CD1c-positive myeloid dendritic cell (primary cell): ENCODE results near the gene OSTF1.
A peak's percentile ranks its signal among the peaks of the same experiment; 100 is the strongest.

Experiments used
- DNase-seq: peaks from one replicate; pipeline ENCODE4 v3.0.0-alpha.2; 2016; ENCODE audit errors: extremely low spot score

OSTF1 gene

DNA sequence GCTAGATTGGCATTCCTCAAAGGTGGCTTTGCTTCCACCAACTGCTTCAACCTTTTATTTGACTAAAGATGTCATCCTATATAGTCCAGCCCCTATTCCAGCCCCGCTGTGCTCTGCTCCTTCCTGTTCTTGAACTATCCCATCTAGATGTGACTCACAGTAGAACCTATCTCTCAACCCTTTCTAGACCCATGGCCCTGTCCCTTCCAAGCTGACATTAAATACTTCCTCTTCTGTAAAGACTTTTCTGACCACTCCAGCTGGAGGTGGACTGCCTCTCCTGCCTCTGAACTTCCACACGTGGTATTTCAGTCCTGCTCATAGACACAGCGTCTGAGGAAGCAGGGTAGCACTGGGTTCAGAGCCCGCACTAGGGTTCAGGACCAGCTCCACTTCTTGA lies 32.4 kb downstream of the OSTF1 start:
- DNase-seq, result peak; percentile 64

DNA sequence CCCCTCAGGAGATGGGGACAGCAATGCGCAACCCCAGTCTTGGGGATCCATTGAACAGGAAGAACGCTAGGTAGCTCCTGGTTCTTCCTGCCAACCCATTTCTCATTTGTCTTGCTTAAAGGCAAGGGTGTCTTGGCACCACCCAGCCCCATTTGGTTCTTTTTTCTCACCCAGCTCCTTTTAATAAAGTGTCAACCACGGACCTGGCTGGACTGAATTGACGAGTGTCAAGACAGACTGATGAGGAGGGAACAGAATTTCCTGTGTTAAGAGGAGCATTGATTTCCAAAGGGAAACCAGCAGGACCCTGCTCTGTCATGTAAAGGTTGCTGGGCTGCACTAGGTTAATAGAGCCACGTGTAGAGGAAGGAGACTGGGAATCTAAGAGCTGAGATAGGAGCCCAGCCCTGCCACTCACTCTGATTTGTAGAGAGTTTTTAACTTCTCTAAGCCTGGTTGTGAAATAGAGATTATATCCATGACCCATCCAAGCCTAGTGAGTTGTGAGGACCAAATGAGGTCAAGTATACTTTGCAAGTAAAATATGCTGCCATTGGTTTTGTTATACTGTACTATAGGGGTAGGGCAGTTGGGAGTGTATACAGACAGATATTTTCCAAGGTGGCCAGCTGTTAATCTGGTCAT lies 33.7 kb downstream of the OSTF1 start:
- no peak for DNase-seq

DNA sequence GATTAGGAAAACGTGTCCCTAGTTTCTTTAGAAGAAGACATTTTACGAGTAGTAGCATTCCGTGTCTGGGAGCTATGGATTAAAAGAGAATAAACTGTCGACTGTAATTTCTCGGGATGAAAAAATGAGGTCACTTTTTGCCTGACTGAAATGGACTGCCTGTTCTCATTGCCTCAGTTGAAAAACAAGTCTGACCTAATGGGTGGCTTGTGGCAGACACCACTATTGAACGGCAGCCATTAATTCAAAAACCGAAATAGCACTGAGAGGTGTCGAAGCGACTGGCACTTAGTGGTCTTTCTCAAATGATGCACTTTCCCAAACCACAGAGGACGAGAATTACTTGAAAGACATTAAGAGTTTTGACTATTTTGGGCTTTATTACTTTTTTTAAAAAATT lies 35.4 kb downstream of the OSTF1 start:
- DNase-seq, result no peak

DNA sequence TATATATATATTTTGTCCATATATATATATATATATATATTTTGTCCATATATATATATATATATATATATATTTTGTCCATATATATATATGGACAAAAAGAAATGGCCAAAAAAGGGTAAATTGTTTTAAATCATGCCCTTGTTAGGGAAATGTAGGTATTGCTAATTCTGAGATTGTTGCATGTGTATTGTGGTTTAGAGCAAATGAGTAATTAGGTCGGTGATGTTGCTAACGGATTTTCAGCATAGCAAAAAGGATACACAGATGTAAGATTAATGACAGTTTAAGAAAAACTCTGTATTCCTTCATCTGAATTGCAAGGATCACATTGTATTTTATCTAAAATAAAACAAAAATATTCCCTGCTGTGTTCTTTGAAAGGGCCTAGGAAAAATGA lies 40.2 kb downstream of the OSTF1 start:
- no peak for DNase-seq

DNA sequence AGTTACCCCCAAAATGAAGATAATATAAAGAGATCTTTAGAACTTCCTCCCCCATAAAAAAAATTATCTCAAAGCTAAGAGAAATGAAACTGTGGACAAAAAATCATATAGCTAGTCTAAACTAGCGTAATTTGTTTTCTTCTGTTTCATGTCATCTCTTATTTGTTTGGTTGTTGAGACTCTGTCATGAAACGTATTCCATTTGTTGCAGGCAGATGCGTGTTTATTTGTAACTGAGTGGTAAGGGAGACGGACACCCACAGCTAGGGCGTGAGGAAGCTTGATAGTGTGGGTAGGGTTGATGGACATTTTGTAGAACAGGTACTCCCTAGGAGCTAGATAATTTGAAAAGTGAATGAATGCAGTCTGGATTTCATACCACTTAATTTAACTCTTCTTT lies 41.9 kb downstream of the OSTF1 start:
- no peak for DNase-seq

DNA sequence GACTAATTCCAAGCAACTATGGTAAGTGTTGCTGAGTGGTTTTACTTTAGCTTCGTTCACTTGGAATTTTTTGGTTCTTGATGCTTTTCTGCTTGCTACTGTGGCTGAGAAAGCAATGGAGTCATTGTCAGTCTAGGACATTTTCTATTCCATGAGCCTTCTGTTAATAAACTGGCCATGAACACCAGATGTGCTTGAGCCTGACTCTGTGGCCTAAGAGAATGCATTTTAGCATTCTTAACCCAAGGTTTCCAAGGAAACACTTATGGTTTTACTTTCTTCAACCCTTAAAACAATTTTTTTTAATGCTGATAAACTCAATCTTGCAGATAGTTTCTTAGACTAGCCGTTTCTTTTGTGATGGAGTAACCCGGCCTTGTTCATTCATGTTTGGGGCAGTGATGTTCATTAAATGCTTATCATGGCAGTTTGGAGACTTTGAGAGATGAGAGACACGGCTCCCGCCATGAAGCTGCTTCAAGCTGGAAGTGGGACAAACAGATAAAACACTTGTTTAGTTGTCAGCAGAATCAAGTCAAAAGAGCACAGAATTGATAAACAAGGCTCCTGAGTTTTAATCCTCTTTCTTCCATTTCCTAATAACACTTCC lies 42.4 kb downstream of the OSTF1 start:
- DNase-seq, result no peak

DNA sequence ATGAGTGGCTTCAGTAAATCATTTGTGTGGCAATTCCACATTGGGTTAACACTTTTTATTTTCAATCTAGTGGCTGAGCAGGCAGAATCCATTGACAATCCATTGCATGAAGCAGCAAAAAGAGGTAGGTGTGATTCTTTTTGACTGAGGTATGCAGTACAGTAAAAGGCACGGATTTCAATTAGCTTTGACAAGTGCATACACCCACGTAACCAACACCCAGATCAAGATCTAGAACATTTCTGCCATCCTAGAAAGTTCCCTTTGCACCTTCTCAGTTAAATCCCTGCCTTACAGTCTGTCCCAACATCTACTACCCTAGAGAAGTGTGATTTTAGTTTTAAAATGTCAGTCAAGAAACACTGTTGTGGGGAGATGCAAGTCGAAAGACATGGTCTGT lies 43.4 kb downstream of the OSTF1 start:
- DNase-seq, result no peak

DNA sequence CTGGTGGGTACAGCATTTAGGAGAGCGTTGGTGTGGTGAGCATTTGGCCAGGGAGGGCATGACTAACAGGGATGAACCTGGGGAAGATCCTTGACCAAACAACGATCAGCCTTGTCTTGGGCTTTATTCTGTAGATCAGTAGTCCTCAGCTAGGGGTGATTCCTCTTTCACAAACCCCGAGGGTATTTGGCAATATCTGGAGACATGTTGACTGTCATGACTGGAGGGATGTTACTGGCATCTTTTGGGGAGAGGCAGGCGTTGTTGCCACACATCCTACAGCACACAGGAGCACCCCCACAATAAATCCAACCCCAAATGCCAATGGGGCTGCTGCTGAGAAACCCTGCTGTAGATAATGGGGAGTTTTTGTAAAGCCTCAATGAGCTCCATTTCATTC lies 43.9 kb downstream of the OSTF1 start:
- DNase-seq, result no peak

DNA sequence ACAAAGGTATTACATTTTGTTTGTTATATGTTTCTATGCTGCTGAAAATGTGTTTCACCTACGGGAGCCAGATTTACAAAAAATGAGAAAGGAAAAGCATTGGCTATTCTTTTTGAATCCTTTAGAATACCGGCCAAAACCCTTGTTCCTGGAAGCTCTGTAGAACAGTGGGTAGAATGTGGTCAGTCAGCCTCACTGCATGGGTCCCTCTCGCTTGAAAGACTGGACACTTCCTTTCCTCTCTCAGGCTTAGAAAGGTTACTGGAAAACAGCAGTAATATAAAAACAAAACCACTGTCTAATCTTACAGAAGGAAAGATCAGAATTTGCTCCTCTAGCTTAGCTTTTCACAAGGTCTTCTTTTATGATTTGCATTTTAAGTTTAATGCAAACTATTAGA lies 45.1 kb downstream of the OSTF1 start:
- DNase-seq, result no peak

DNA sequence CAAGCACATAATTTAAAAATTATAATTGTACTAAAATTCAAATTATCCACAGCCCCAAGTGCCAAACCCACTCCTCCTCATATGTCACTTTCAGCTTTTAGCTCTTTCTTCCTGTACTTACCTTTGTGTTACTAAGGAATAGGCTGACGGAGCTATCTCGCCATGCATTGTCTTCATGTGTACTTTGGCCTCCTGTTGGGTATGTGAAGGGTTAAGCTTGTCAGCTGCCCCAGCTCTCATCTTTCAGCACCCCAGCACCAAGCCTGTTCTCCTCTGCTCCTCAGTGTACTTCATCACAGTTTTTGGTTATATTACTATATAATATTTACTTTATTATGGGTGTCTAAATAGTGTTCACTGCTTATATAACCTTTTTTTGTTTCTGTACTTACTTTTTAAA lies 46.2 kb downstream of the OSTF1 start:
- DNase-seq, result no peak

DNA sequence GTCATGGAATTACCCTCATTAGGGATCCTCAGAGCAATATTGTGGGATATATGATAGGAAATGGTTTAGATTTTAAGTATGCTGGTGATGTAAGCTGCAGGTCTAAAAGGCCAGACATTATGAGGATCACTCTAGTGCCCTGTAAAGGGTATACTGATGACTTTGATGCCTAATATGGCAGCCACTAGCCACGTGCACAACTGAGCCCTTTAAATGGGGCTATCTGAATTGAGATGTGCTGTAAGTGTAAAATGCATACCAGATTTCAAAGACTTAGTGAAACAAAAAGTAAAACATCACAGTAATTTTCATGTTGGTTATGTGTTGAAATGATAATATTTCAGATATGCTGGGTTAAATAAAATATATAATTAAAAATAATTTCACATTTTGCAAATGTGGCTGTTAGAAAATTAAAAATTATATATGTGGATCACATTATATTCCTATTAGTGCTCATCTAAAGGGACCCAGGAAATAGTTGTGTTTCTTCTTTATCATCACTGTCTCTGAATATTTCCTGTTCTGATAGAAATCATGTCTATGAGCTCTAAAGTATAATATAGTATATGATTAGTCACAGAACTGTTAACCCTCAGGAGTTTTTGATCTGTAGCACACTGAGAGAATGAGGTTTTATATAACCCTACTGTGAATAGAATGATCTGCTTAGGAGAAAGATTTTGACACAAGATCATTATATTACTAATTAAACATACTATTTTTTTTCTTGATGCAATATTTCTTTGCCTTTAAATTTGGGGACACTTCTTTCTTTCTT lies 50.1 kb downstream of the OSTF1 start:
- DNase-seq, result no peak

DNA sequence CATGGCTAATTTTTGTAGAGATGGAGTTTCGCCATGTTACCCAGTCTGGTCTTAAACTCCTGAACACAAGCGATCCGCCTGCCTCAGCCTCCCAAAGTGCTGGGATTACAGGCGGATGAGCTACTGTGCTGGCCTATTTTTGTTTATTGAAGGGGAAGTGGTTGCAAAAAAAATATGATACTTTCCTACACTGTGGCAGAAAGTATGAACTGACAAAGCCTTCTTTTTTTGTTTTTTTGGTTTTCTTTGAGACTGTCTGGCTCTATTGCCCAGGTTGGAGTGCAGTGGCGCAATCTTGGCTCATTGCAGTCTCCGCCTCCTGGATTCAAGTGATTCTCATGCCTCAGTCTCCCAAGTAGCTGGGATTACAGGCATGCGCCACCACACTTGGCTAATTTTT lies 50.9 kb downstream of the OSTF1 start:
- no peak for DNase-seq

DNA sequence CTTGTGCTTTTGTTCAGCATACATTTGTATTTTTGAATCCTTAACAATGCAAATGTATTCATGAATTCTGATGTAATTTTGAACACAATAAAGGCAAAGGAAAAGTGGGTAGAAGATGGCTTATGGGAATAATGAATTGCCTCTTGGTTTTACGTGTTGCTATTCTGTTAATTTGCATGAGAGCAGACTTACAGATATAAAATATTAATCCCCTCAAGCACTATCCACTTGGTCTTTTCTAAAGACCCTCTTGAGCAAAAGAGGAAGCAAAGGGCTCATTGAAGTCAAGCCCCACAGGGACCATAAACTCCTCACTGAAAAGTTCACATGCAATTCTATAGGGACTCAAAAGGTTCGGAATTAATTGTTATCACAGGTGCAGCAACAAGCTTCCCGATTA lies 51.9 kb downstream of the OSTF1 start:
- no peak for DNase-seq

DNA sequence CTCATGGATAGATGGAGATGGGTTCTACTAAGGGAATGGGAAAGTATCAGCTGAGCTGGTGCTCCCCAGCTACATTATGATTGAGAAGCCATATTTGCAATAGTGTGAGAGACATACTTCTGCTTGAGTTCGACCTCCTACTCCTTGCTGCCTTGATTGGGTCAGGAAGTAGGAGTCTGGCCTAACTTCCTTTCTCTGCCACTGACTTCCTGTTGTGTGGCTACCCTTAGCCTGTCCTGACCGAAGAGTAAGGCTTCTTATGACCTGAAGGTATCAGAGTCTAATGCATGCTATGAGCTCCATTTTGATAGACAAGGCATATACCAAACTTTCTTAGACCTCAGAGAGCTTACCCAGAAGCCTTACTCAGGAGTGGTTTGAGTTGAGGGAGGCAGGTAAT lies 53.9 kb downstream of the OSTF1 start:
- DNase-seq, result peak; percentile 51

DNA sequence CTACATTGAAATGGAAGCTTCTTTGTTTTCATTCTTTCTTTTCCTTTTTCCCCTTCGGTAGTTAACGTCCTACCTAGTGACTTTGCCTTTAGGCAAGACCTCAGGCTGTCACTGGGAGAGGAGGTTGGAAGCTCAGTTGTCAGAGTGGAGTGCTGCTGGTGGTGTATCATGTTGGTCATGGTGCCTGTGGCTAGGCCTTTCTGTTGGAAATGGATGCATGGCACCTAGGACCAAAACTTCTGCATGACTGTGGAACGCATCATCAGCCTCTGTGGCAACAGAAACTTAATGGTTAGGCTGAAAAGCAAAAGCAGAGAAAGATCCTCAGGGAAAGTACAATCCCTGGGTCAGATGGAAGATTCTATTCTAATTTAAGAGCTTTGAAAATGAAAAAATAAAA lies 57.9 kb downstream of the OSTF1 start:
- no peak for DNase-seq

DNA sequence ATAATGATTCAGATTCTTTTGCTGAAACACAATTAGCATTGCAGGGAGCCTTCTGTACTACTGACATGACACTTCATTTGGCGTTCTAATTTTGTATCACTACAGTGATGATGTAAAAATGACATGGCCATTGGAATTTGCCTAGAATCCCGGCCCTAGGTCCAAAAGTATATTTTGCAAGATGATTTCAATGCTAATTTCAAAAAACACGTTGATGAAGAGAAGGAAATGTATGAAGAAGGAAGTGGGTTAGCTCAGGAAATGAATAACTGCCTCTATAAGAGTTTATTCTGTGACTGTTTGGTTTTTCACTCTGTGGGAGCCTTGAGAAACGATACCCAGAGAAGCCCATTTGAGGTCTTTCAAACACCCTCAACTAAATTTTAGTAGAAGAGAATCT lies 59.3 kb downstream of the OSTF1 start:
- peak; percentile 24 for DNase-seq

DNA sequence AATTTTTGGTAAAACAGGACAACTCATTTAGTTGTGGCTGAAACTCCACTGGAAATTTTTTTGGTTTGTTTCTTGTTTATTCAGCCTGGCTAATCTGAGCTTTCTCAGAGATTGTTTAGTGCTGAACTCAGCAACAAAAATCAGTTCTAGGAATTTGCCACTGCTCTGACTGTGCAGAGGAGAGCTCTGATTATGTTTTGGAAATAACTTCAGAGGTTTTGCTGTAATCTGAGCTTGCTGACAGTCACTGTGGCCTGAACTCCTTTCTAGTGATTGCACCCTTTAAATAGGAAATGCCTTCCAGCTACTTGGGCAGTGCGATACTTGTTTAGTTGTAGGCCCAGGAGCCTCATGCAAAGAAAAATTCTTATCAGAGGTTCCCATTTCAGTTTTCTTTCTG lies 60.2 kb downstream of the OSTF1 start:
- peak; percentile 9 for DNase-seq

DNA sequence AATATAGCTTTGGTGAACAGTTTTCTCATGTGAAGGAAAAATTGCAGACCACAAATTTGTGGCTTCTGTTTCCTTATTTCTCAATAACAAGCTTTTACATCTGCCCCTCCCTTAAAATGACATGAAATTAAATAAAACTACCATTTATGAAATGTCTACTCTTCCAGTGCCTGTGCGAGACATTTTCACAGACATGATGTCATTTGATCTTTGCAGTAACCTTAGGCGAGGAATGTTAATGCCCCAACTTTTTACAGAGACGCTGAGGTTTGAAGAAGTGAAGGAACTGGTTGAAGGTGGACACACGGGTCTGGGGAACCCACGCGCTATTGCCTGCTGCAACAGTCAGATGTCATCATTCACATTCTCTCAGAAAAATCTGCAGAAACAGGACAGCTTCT lies 61.5 kb downstream of the OSTF1 start:
- DNase-seq, result peak; percentile 51

DNA sequence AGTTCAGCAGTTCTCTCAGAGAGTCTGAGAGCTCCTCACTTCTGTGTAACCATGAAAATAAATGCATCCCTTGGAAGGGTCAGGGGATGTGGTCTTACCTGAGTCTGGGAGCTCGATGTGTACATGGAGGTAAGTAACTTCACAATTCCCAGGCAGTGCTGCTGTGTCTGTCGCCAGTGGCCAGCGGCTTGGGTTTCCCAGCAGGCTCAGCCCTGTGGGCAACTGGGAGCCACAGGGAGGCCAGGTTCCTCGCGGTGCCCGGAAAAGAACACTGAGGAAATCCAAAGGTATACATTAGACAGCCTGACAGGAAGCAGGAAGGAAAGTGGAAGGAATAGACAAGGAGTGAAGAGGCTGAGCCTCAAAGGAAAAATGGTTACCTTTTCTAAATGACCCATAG lies 62.2 kb downstream of the OSTF1 start:
- DNase-seq, result no peak

DNA sequence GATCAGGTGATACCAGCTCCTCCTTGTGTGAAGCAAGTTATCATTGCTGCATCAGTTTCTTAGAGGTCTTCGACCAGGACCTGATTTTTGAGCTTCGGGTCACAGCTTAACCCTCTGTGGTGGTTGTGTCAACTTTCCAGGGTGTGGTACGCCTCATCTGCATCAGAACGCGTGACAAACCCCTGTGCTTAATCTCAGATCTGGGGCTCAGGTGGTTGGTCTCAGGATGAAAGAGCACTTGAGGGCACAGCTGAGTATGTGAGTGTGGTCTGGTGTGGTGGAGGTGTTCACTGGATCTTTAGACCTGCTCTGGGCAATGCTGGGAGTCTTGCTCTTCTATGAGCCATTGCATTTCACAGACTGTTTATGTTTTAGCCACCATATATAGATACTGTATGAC lies 64.1 kb downstream of the OSTF1 start:
- no peak for DNase-seq

DNA sequence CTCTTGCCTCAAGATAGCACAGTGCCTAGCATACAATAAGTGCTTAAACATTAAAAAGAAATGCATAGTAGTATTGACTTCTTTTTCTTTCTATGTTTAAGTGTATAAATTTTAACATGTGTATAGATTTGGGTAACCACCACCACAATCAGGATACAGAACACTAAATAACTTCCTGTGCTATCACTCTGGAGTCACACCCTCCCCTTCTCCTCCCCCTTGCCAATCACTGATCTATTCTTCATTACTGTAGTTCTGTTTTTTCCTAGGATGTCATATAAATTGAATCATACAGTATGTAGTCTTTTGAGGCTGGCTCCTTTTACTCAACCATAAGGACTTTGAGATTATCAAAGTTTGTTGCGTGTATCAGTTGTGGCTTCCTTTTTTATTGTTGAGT lies 68.5 kb downstream of the OSTF1 start:
- DNase-seq, result no peak

DNA sequence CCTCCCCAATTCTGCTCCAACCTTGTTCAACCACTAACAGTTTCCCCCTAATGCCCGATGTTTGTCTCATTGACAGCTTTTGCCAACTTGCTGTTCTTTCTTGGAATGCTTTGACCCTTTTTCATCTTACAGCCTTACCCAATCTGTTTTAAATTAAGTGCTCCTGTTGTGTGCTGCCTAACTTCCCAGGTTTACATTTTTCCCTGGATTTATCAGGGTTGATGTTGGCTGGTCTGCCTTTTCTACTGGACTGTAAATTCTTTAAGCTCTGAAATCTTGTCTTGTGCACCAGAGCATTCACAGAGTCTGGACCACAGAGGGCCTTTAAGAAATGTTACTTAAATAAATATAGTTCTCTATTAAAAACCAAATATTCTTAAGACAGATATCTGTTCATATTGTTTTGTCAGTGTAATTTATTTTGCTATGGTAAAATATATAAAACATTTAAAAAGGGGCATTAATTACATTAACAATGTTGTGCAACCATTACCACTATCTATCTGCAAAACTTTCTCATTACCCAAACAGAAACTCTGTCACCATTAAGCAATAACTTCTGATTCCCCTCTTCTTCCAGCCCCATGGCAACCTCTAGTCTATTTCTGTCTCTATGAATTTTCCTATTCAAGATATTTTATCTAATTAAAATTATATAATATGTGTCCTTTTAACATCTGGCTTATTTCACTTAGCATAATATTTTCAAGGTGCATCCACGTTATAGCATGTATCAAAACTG lies 73.0 kb downstream of the OSTF1 start:
- DNase-seq, result no peak

DNA sequence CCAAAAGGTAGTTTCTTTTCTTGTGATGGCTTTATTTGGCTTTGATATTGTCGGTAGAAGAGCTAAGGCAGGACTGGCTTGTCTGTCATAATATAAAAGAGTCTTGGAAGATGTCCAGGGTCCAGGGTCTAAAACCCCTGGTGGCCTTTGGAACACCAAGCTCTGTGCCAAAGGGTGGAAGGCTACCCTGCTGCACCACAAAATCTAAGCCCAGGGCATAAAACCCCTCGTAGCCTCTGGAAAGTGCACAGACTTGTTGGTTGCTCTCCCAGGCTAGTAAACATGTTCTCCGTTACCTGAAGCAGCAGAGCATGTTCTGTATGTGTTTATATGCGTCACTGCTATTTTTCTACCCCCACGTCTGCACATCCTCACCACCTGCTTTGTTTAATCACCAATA lies 75.5 kb downstream of the OSTF1 start:
- DNase-seq, result no peak
